ENCODE results near the gene ZNF74. TPM values are rescaled to one million over a fixed set of nuclear protein-coding genes. Genes with fewer than 3 reads are reported as not detected.
A peak's percentile ranks its signal among the peaks of the same experiment; 100 is the strongest.

ZNF74 gene
- total RNA-seq, 1 experiment from 2014 or later = 34.3 TPM

- 0 out of 5 replicates have a peak overlapping the region, but pooled peaks of 1 of the 2 experiments have one; percentile 27 for H3K4me3 Mint-ChIP-seq
- no peak overlapping the region for H2BK5ac ChIP-seq (ENCODE audit: insufficient read length, low read length)
- H3K56ac ChIP-seq (ENCODE audit: insufficient read length, low read depth, low read length) = no peak overlapping the region
- no peaks in the 10 kb centered on the region for H3K79me1 ChIP-seq (ENCODE audit: insufficient read depth, low read depth, low read length, poor library complexity, severe bottlenecking)
- H3K9me3 ChIP-seq (ENCODE audit: control insufficient read depth, low read depth, low read length) = no peaks in the 10 kb centered on the region
- H3K4me2 ChIP-seq (ENCODE audit: insufficient read depth, insufficient read length, low read length) = no peak overlapping the region
- no peak for DNase-seq
- no peak overlapping the region for H3T11ph ChIP-seq (ENCODE audit: low read length)
- H4K91ac ChIP-seq (ENCODE audit: insufficient read length, low read depth, low read length) = no peak overlapping the region
- H3K23ac ChIP-seq (ENCODE audit: insufficient read length, low read depth, low read length) = no peak overlapping the region
- H3K79me2 ChIP-seq (ENCODE audit: insufficient read depth, low read length) = no peaks in the 10 kb centered on the region
- no peak overlapping the region for H2AK5ac ChIP-seq (ENCODE audit: insufficient read length, low read length)
- H3K27me3 Mint-ChIP-seq (ENCODE audit: low read depth) = peaks cover 87% of the 10 kb centered on the region
- no peak overlapping the region for H2BK12ac ChIP-seq (ENCODE audit: insufficient read length, low read depth, low read length)
- 0 out of 2 replicates have a peak, but pooled peaks cover 2% of the 10 kb centered on the region for H3K4me1 ChIP-seq (ENCODE audit: insufficient read depth, low read length)
- H2BK20ac ChIP-seq (ENCODE audit: low read depth, low read length, poor library complexity, severe bottlenecking) = no peak overlapping the region
- no peak overlapping the region for H4K5ac ChIP-seq (ENCODE audit: insufficient read length, low read depth, low read length)
- H3K4me1 Mint-ChIP-seq = peaks cover 17 to 24% of the 10 kb centered on the region in 2 experiments
- no peak overlapping the region for H3K27ac ChIP-seq (ENCODE audit: insufficient read length, low read depth, low read length)
- H3K18ac ChIP-seq (ENCODE audit: insufficient read length, low read depth, low read length) = no peak overlapping the region
- no peak overlapping the region for H3K4ac ChIP-seq (ENCODE audit: low read depth, low read length)
- H3K9ac ChIP-seq (ENCODE audit: extremely low read depth, insufficient read length, low read length) = no peak overlapping the region
- WGBS (ENCODE audit: extremely low coverage, insufficient read length, low lambda C conversion rate) = no CpG with 5 or more reads among the region's 4 CpGs
- peaks cover 24% of the 10 kb centered on the region for H3K23me2 ChIP-seq (ENCODE audit: insufficient read length, low read depth, low read length, poor library complexity, severe bottlenecking)
- TF ChIP-seq CTCF (conservative IDR thresholded peaks at IDR 0.05) = no peak
- peaks cover 3% of the 10 kb centered on the region for H4K20me1 ChIP-seq (ENCODE audit: control insufficient read depth, insufficient read depth, insufficient read length)
- H3K27me3 ChIP-seq (ENCODE audit: insufficient read depth, low read length) = peaks cover 10% of the 10 kb centered on the region; the same call in 1 of the 2 replicates
- H3K9me3 Mint-ChIP-seq = no peaks in the 10 kb centered on the region
- no peak overlapping the region for H4K8ac ChIP-seq (replicated peaks; ENCODE audit: insufficient read length, low read depth, low read length)
- H3K36me3 Mint-ChIP-seq (ENCODE audit: insufficient read depth in 1 of 3, low read depth in 3 of 3) = peaks cover 0 to 9% (median 5%) of the 10 kb centered on the region in 3 experiments; a peak in 5 of 7 replicates
- no peak overlapping the region for H2BK120ac ChIP-seq (ENCODE audit: low read depth, low read length, poor library complexity, severe bottlenecking)
- H2AFZ ChIP-seq (ENCODE audit: low read length) = no peak overlapping the region
- no peak overlapping the region for H3K14ac ChIP-seq (ENCODE audit: insufficient read depth, low read length)
- H3K27ac Mint-ChIP-seq = no peak overlapping the region
- H2BK15ac ChIP-seq (ENCODE audit: low read depth, low read length) = no peak overlapping the region
Measured at GRCh38 chr22:20433686-20434241, 39.8 kb downstream of the ZNF74 start.

Data from H9 (cell line).